HEK293 (cell line): Measurements from ENCODE around the gene XRCC2.

Source experiments
- CTCF ChIA-PET: fragments of 350-600 bp; formaldehyde crosslinking; extraction: SDS; loops from one replicate; lab custom pipeline; 2021; ENCODE audit warnings: antibody characterized with exemption; lab: Yijun Ruan, JAX
- POLR2A ChIA-PET: fragments of 300-600 bp; formaldehyde crosslinking; extraction: SDS; loops from one replicate; lab custom pipeline; 2020; ENCODE audit warnings: antibody characterized with exemption, inconsistent platforms; lab: Yijun Ruan, JAX
- H3K27ac ChIP-seq: fragments of 200-500 bp; sonication (Bioruptor generic); 2 replicates; pipeline ENCODE4 v1.5.1; 2014; ENCODE audit warnings: low read depth, low read length, control low read depth, inconsistent platforms; ENCODE audit errors: extremely low read depth
- H3K36me3 ChIP-seq, 2 experiments: fragments of 200-500 bp in 1 of 2; sonication (Bioruptor generic) in 1 of 2; 1 replicate in 1 of 2; 2 replicates in 1 of 2; pipeline ENCODE4 v1.5.1; 2014 to 2017; ENCODE audit warnings: inconsistent platforms in 2 of 2, low read length in 2 of 2; ENCODE audit not compliant: control insufficient read depth in 2 of 2, insufficient read depth in 1 of 2
- H3K4me1 ChIP-seq: fragments of 200-500 bp; sonication (Bioruptor generic); 2 replicates; pipeline ENCODE4 v1.5.1; 2014; ENCODE audit warnings: mild to moderate bottlenecking, low read length, inconsistent platforms; ENCODE audit not compliant: control insufficient read depth, insufficient read depth
- H3K4me3 ChIP-seq: 2 replicates; pipeline ENCODE4 v1.5.1; 2011; ENCODE audit warnings: low read depth, mild to moderate bottlenecking, control low read depth, low read length, moderate library complexity
- H3K9me3 ChIP-seq: fragments of 200-500 bp; sonication (Bioruptor generic); 2 replicates; pipeline ENCODE4 v1.5.1; 2014; ENCODE audit warnings: low read depth, low read length, inconsistent platforms; ENCODE audit not compliant: control insufficient read depth, insufficient read depth
- BCL6B ChIP-seq: fragments of 450-650 bp; formaldehyde crosslinking; IDR thresholded peaks from 2 replicates; pipeline ENCODE4 v1.5.1; 2017; ENCODE audit warnings: missing biosample characterization, missing genetic modification characterization
- GLIS1 ChIP-seq: fragments of 450-650 bp; formaldehyde crosslinking; IDR thresholded peaks from 2 replicates; pipeline ENCODE4 v1.5.1; 2016; ENCODE audit warnings: missing biosample characterization, missing genetic modification characterization
- GLIS2 ChIP-seq: fragments of 450-650 bp; formaldehyde crosslinking; IDR thresholded peaks from 2 replicates; pipeline ENCODE4 v1.5.1; 2016; ENCODE audit warnings: missing biosample characterization, missing genetic modification characterization
- MEIS1 ChIP-seq: sonication (generic); formaldehyde crosslinking; IDR thresholded peaks from 2 replicates; pipeline ENCODE4 v1.8.1; 2022; ENCODE audit warnings: missing genetic modification reagents, mild to moderate bottlenecking, borderline replicate concordance
- PBX3 ChIP-seq: sonication (generic); formaldehyde crosslinking; IDR thresholded peaks from 2 replicates; pipeline ENCODE4 v1.8.1; 2022; ENCODE audit warnings: mild to moderate bottlenecking, moderate library complexity, missing genetic modification reagents
- SALL2 ChIP-seq: fragments of 450-650 bp; formaldehyde crosslinking; IDR thresholded peaks from 2 replicates; pipeline ENCODE4 v1.5.0; 2017; ENCODE audit warnings: missing biosample characterization, mild to moderate bottlenecking, missing genetic modification characterization, borderline replicate concordance
- SCRT2 ChIP-seq: fragments of 450-650 bp; formaldehyde crosslinking; IDR thresholded peaks from 2 replicates; pipeline ENCODE4 v1.5.1; 2016; ENCODE audit warnings: missing biosample characterization, missing genetic modification characterization
- SP2 ChIP-seq: fragments of 450-650 bp; formaldehyde crosslinking; IDR thresholded peaks from 2 replicates; pipeline ENCODE4 v1.5.1; 2016; ENCODE audit warnings: missing biosample characterization, missing genetic modification characterization
- ZBTB20 ChIP-seq: fragments of 450-650 bp; formaldehyde crosslinking; IDR thresholded peaks from 2 replicates; pipeline ENCODE4 v1.5.1; 2016; ENCODE audit warnings: missing biosample characterization, missing genetic modification characterization
- ZNF133 ChIP-seq: fragments of 450-650 bp; formaldehyde crosslinking; IDR thresholded peaks from 2 replicates; pipeline ENCODE4 v1.5.1; 2016; ENCODE audit warnings: missing biosample characterization, missing genetic modification characterization
- ZNF146 ChIP-seq: fragments of 450-650 bp; formaldehyde crosslinking; IDR thresholded peaks from 2 replicates; pipeline ENCODE4 v1.5.1; 2016; ENCODE audit warnings: missing biosample characterization, missing genetic modification characterization
- ZNF157 ChIP-seq: fragments of 450-650 bp; formaldehyde crosslinking; IDR thresholded peaks from 2 replicates; pipeline ENCODE4 v1.5.1; 2016; ENCODE audit warnings: missing biosample characterization, missing genetic modification characterization
- ZNF169 ChIP-seq: fragments of 450-650 bp; formaldehyde crosslinking; IDR thresholded peaks from 2 replicates; pipeline ENCODE4 v1.5.1; 2016; ENCODE audit warnings: missing biosample characterization, missing genetic modification characterization
- ZNF211 ChIP-seq: fragments of 450-650 bp; formaldehyde crosslinking; IDR thresholded peaks from 2 replicates; pipeline ENCODE4 v1.5.1; 2016; ENCODE audit warnings: low read depth, missing biosample characterization, missing genetic modification characterization
- ZNF214 ChIP-seq: fragments of 450-650 bp; formaldehyde crosslinking; IDR thresholded peaks from 2 replicates; pipeline ENCODE4 v1.5.1; 2017; ENCODE audit warnings: missing biosample characterization, mild to moderate bottlenecking, missing genetic modification characterization, borderline replicate concordance
- ZNF24 ChIP-seq: fragments of 450-650 bp; formaldehyde crosslinking; IDR thresholded peaks from 2 replicates; pipeline ENCODE4 v1.5.1; 2016; ENCODE audit warnings: missing biosample characterization, missing genetic modification characterization
- ZNF548 ChIP-seq: fragments of 450-650 bp; formaldehyde crosslinking; IDR thresholded peaks from 2 replicates; pipeline ENCODE4 v1.5.1; 2016; ENCODE audit warnings: missing biosample characterization, missing genetic modification characterization
- ZNF555 ChIP-seq: fragments of 450-650 bp; formaldehyde crosslinking; conservative IDR thresholded peaks from 2 replicates; pipeline ENCODE4 v1.5.1; 2017; ENCODE audit warnings: missing biosample characterization, mild to moderate bottlenecking, missing genetic modification characterization, inconsistent platforms
- ZNF624 ChIP-seq: fragments of 450-650 bp; formaldehyde crosslinking; IDR thresholded peaks from 2 replicates; pipeline ENCODE4 v1.5.1; 2017; ENCODE audit warnings: missing biosample characterization, missing genetic modification characterization
- ZNF692 ChIP-seq: fragments of 450-650 bp; formaldehyde crosslinking; IDR thresholded peaks from 2 replicates; pipeline ENCODE4 v1.5.1; 2016; ENCODE audit warnings: missing biosample characterization, missing genetic modification characterization
- ZNF76 ChIP-seq: fragments of 450-650 bp; formaldehyde crosslinking; IDR thresholded peaks from 2 replicates; pipeline ENCODE4; 2016; ENCODE audit warnings: low read depth, missing biosample characterization, missing genetic modification characterization, borderline replicate concordance
- ZNF785 ChIP-seq: fragments of 450-650 bp; formaldehyde crosslinking; IDR thresholded peaks from 2 replicates; pipeline ENCODE4 v1.5.1; 2016; ENCODE audit warnings: missing biosample characterization, missing genetic modification characterization
- ZNF791 ChIP-seq: fragments of 450-650 bp; formaldehyde crosslinking; IDR thresholded peaks from 2 replicates; pipeline ENCODE4 v1.5.1; 2016; ENCODE audit warnings: missing biosample characterization, missing genetic modification characterization
- ZNF830 ChIP-seq: fragments of 450-650 bp; IDR thresholded peaks from 2 replicates; pipeline ENCODE4 v1.5.0; 2018; ENCODE audit warnings: missing biosample characterization, missing genetic modification characterization, low read depth, mild to moderate bottlenecking, moderate library complexity
- ZSCAN4 ChIP-seq: fragments of 450-650 bp; formaldehyde crosslinking; IDR thresholded peaks from 2 replicates; pipeline ENCODE4 v1.5.1; 2017; ENCODE audit warnings: missing biosample characterization, missing genetic modification characterization

The XRCC2 gene

GRCh38 chr7:152660021-152660420 lies 15.9 kb downstream of the XRCC2 start:
- H3K36me3 ChIP-seq: peaks cover 23 to 68% of the 10 kb centered on the region in 2 experiments
- CTCF ChIA-PET: interaction anchor here (0.5 to 0.6 kb wide), 2 partner anchors 137 to 515 kb away, joined by 3 read pairs; no protein-coding TSS in a partner anchor
- POLR2A ChIA-PET: no interaction called here
- TF ChIP-seq ZNF214: no peak
- no peak for TF ChIP-seq ZNF548
- TF ChIP-seq SP2: no peak
- TF ChIP-seq ZNF76 (tag by site-specific recombination): no peak
- no peak for TF ChIP-seq ZNF157 (tag by site-specific recombination)
- TF ChIP-seq ZNF211 (tag by site-specific recombination): no peak
- TF ChIP-seq ZNF791: no peak
- TF ChIP-seq ZNF24 (tag by site-specific recombination): no peak
- TF ChIP-seq ZNF624: no peak
- TF ChIP-seq ZNF830: no peak
- TF ChIP-seq ZSCAN4 (tag by site-specific recombination): no peak
- no peak for TF ChIP-seq ZNF555 (tag by site-specific recombination)
- no peak for TF ChIP-seq SALL2 (tag by site-specific recombination)
- no peak for TF ChIP-seq ZNF133
- no peaks in the 10 kb centered on the region for H3K9me3 ChIP-seq
- H3K4me3 ChIP-seq: no peak overlapping the region
- no peak overlapping the region for H3K27ac ChIP-seq
- H3K4me1 ChIP-seq: no peaks in the 10 kb centered on the region

- peaks cover 33 to 90% of the 10 kb centered on the region in 2 experiments for H3K36me3 ChIP-seq
- no peaks in the 10 kb centered on the region for H3K9me3 ChIP-seq
- ChIA-PET POLR2A (no interaction called here), CTCF (no interaction called here)
- TF ChIP-seq ZBTB20 (tag by site-specific recombination): no peak
- H3K4me3 ChIP-seq: no peak overlapping the region
- H3K4me1 ChIP-seq: no peaks in the 10 kb centered on the region
- no peak overlapping the region for H3K27ac ChIP-seq
These were observed 21.0 kb downstream of the XRCC2 start for GRCh38 chr7:152654971-152655370.

GRCh38 chr7:152649220-152649619 lies 26.7 kb downstream of the XRCC2 start:
- TF ChIP-seq GLIS2: no peak
- TF ChIP-seq, all 188 proteins: peak for 0
- no peaks in the 10 kb centered on the region for H3K9me3 ChIP-seq
- peaks cover 21 to 88% of the 10 kb centered on the region in 2 experiments; a peak in 2 of 3 replicates for H3K36me3 ChIP-seq
- no peak overlapping the region for H3K27ac ChIP-seq
- ChIA-PET CTCF (interaction anchor here (0.7 kb wide), 1 partner anchor 70 kb away, joined by 4 read pairs; no protein-coding TSS in a partner anchor), POLR2A (no interaction called here)
- H3K4me1 ChIP-seq: no peaks in the 10 kb centered on the region
- no peak overlapping the region for H3K4me3 ChIP-seq

GRCh38 chr7:152647009-152647408 lies 28.9 kb downstream of the XRCC2 start:
- ChIA-PET CTCF (no interaction called here), POLR2A (no interaction called here)
- H3K27ac ChIP-seq: no peak overlapping the region

More at GRCh38 chr7:152647009-152647408, 28.9 kb downstream of the XRCC2 start:
- Histone ChIP-seq H3K9me3 (no peaks in the 10 kb centered on the region), H3K4me3 (no peak overlapping the region), H3K4me1 (no peaks in the 10 kb centered on the region), H3K36me3 (peaks cover 12 to 69% of the 10 kb centered on the region in 2 experiments; a peak in 2 of 3 replicates)
- TF ChIP-seq ZNF785 (tag by site-specific recombination): no peak
- TF ChIP-seq GLIS1: no peak
- TF ChIP-seq BCL6B (tag by site-specific recombination): no peak
- TF ChIP-seq PBX3 (CRISPR knock-in tag): no peak
- TF ChIP-seq SCRT2 (tag by site-specific recombination): no peak
- no peak for TF ChIP-seq ZNF692
- no peak for TF ChIP-seq ZNF169 (tag by site-specific recombination)
- TF ChIP-seq ZBTB20 (tag by site-specific recombination): no peak
- TF ChIP-seq GLIS2: no peak
- TF ChIP-seq MEIS1 (CRISPR knock-in tag): no peak
- TF ChIP-seq ZNF146 (tag by site-specific recombination): no peak
